Activated CD4-positive, alpha-beta T cell treated with anti-CD3 and anti-CD28 coated beads, Interleukin-2, amount 50 U/mL, for 16 hours (primary cell): ENCODE data around the gene PARD3.
A peak's percentile ranks its signal among the peaks of the same experiment; 100 is the strongest.
"Not testable (repeated sequence)": the region's sequence is repeated elsewhere in the genome, so short reads cannot be mapped to it uniquely, and the experiment has no call there.

ENCODE experiments used
- DNase-seq: peaks from one replicate; pipeline ENCODE4 v3.0.0-alpha.2; 2020

PARD3 gene

GRCh38 chr10:34762603-34763299 is 52.3 kb downstream of the PARD3 start:
- DNase-seq = no peak

- DNase-seq = no peak
Observed at GRCh38 chr10:34762156-34762555, 52.9 kb downstream of the PARD3 start.

- DNase-seq = no peak
Observed at GRCh38 chr10:34761453-34761852, 53.6 kb downstream of the PARD3 start.

- no peak for DNase-seq
Observed at GRCh38 chr10:34760606-34761005, 54.5 kb downstream of the PARD3 start.

- DNase-seq = no peak
Observed at GRCh38 chr10:34759837-34760215, 55.3 kb downstream of the PARD3 start.

- no peak for DNase-seq
Observed at GRCh38 chr10:34759161-34759836, 55.8 kb downstream of the PARD3 start.

- peak; percentile 5 for DNase-seq
Observed at GRCh38 chr10:34758447-34758996, 56.6 kb downstream of the PARD3 start.

GRCh38 chr10:34757933-34758332 is 57.2 kb downstream of the PARD3 start:
- no peak for DNase-seq

- DNase-seq = not testable (repeated sequence)
Observed at GRCh38 chr10:34757181-34757580, 57.9 kb downstream of the PARD3 start.

- no peak for DNase-seq
Observed at GRCh38 chr10:34756584-34756983, 58.5 kb downstream of the PARD3 start.

- no peak for DNase-seq
Observed at GRCh38 chr10:34753014-34753757, 61.9 kb downstream of the PARD3 start.

- no peak for DNase-seq
Observed at GRCh38 chr10:34751272-34751671, 63.8 kb downstream of the PARD3 start.

- DNase-seq = not testable (repeated sequence)
Observed at GRCh38 chr10:34750795-34751194, 64.3 kb downstream of the PARD3 start.

- DNase-seq = no peak
Observed at GRCh38 chr10:34748767-34749166, 66.3 kb downstream of the PARD3 start.

GRCh38 chr10:34748357-34748756 is 66.7 kb downstream of the PARD3 start:
- DNase-seq = no peak

- no peak for DNase-seq
Observed at GRCh38 chr10:34746094-34746493, 69.0 kb downstream of the PARD3 start.

GRCh38 chr10:34745244-34745643 is 69.9 kb downstream of the PARD3 start:
- no peak for DNase-seq

- no peak for DNase-seq
Observed at GRCh38 chr10:34744590-34744989, 70.5 kb downstream of the PARD3 start.

GRCh38 chr10:34743814-34744213 is 71.3 kb downstream of the PARD3 start:
- no peak for DNase-seq

- DNase-seq = no peak
Observed at GRCh38 chr10:34742456-34742855, 72.6 kb downstream of the PARD3 start.

GRCh38 chr10:34741087-34741486 is 74.0 kb downstream of the PARD3 start:
- DNase-seq = not testable (repeated sequence)

- DNase-seq = no peak
Observed at GRCh38 chr10:34740321-34740720, 74.8 kb downstream of the PARD3 start.

- DNase-seq = no peak
Observed at GRCh38 chr10:34739915-34740314, 75.2 kb downstream of the PARD3 start.

- DNase-seq = no peak
Observed at GRCh38 chr10:34737772-34738169, 77.3 kb downstream of the PARD3 start.
